ENCODE measurements around the gene COG2. TPM values are rescaled to one million over a fixed set of nuclear protein-coding genes. Genes with fewer than 3 reads are reported as not detected.

Gene COG2
- polyA plus RNA-seq, 4 donors = 16.2 to 35.8 (median 17.2) TPM

DNA sequence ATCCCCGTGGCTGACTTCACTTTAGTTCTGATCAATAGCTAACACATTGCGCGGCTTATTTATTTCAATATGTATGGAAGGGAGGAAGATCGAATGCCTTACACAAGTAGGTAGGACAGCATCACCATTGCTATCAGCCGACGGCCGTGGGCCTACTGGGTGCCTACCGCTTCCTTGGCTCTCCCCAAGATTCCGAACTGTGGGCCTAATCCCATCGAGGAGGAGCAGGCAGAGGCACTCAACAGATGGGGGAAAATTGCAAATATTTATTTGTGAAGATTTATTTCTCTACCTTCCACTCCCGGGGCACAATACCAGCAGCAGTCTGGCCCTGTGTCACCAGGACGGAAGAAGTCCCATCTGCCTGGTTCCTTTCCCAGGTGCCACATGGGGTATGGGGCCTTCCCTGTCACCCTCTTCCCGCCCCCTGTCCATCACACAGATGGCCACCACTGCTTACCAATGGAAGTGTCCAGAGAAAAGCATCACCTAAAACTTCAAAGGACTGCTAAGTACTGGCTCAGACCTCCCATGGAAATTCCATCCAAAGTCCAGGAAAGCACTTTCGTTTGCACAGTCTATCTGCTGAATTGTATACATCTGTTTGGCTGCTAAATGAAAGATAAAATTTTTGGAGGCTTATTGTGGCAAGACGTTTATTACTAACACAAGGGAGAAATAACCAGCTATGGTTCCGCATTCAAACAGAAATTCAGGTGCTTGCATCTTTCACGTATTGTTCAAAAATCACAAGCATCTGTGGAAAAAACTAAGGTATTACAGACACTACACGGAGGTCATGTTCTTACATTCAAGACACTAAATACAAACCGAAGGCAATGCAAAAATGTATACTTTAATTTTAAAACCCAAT lies 59.9 kb downstream of the COG2 start:
- Histone ChIP-seq H3K9me3 (ENCODE audit: control insufficient read depth in 2 of 2, insufficient read depth in 1 of 2, low read depth in 1 of 2, low read length in 1 of 2) (no peaks in the 10 kb centered on the region), H3K4me3 (ENCODE audit: low read depth in 1 of 3, low read length in 3 of 3) (no peak overlapping the region), H3K27me3 (ENCODE audit: control insufficient read depth in 3 of 3, insufficient read depth in 3 of 3, low read length in 3 of 3) (no peaks in the 10 kb centered on the region), H3K27ac (ENCODE audit: low read depth in 1 of 3, low read length in 2 of 3) (peak overlapping the region in 1 of 3 donors; percentile 60), H3K36me3 (ENCODE audit: control insufficient read depth in 3 of 3, insufficient read depth in 2 of 3, low read depth in 1 of 3, low read length in 3 of 3) (peaks cover 0 to 45% (median 0%) of the 10 kb centered on the region in 3 donors), H3K4me1 (ENCODE audit: control insufficient read depth in 3 of 3, insufficient read depth in 2 of 3, low read depth in 1 of 3, low read length in 2 of 3) (peaks cover 0 to 25% (median 0%) of the 10 kb centered on the region in 3 donors)
- peak; percentile 9 to 57 for DNase-seq
- FAIRE-seq = no peak
- WGBS, 3 donors = 76 to 83% (median 78%) methylated on average over 19 of the region's 19 CpGs

DNA sequence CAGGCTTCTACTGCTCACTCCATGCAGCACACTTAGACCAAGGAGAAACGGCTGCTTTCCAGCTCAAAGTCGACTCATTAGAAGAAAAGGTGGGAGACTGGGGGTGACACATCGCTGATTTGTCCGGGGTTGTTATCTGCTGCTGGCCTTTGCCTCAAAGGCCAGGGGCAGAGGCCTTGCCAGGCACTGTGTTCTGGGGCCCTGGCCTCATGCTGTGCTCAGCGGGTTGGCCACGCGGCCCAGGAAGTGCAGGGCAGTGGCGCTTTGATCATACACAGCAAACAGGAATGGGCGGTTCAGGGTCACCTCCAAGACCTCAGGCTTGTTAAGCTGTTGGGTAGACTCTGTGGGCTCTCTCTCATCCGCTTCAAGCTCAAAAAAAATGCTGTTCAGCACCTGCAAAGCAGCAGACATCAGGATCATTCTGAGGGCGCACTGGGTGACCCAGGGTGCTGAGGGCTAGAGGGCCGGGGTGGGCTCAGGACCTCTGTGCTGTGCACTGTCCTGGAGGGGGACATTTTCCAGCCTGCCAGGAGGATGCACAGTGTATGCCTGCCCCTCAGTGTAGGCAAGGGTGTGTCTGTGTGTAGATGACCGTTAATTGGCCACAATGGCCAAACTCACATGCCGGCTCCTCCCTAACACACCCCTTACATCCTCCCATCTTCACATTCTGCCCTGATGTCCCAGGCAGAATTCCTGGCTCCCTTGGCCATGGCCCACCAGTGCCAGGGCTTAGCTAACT lies 60.8 kb downstream of the COG2 start:
- Histone ChIP-seq H3K9me3 (ENCODE audit: control insufficient read depth in 2 of 2, insufficient read depth in 1 of 2, low read depth in 1 of 2, low read length in 1 of 2) (no peaks in the 10 kb centered on the region), H3K4me1 (ENCODE audit: control insufficient read depth in 3 of 3, insufficient read depth in 2 of 3, low read depth in 1 of 3, low read length in 2 of 3) (peaks cover 0 to 35% (median 0%) of the 10 kb centered on the region in 3 donors), H3K27me3 (ENCODE audit: control insufficient read depth in 3 of 3, insufficient read depth in 3 of 3, low read length in 3 of 3) (peaks cover 0 to 2% (median 0%) of the 10 kb centered on the region in 3 donors), H3K36me3 (ENCODE audit: control insufficient read depth in 3 of 3, insufficient read depth in 2 of 3, low read depth in 1 of 3, low read length in 3 of 3) (peaks cover 0 to 55% (median 0%) of the 10 kb centered on the region in 3 donors), H3K4me3 (ENCODE audit: low read depth in 1 of 3, low read length in 3 of 3) (no peak overlapping the region), H3K27ac (ENCODE audit: low read depth in 1 of 3, low read length in 2 of 3) (peak overlapping the region in 1 of 3 donors; percentile 60)
- 67 to 70% (median 68%) methylated on average over 14 of the region's 14 CpGs for WGBS, 3 donors
- FAIRE-seq = no peak
- peak; percentile 38 to 79 for DNase-seq

DNA sequence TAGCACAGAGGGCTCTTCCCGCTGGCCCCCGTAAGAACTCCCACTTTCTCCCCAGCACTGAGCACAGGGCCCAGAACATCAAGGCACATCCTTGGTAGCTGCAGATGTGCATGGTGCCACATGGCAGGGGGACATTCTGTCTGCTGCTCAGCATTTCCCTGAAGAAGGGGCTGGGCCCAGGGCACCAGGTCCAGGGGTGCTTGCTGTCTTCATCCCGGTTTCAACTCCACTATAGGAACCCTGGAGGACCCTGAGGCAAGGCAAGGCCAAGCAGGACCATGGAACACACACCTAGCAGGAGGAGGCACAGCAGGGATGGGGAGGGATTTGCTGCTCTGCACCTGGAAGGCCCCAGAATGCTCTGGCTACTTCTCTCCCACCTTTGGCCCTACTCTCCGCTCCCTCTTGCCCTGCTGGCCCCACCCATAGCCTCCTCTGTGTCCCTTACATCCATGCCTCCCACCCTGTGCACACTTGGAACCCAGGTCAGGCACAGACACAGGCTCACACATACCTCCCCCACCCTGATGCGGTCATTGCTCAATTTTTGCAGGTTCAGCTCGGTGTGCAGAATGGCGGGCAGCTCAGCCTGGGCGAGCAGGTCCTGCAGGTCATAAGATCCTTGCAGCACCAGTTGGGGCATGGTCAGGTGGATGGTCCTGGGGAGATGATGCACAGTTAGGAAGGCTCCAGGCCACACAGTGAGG lies 61.6 kb downstream of the COG2 start:
- peak overlapping the region in 1 of 3 donors; percentile 60 for H3K27ac ChIP-seq (ENCODE audit: low read depth in 1 of 3, low read length in 2 of 3)
- no peaks in the 10 kb centered on the region for H3K9me3 ChIP-seq (ENCODE audit: control insufficient read depth in 2 of 2, insufficient read depth in 1 of 2, low read depth in 1 of 2, low read length in 1 of 2)

GRCh38 chr1:230704830-230705229 lies 62.5 kb downstream of the COG2 start:
- WGBS, 3 donors = 90 to 93% (median 90%) methylated on average over 7 of the region's 7 CpGs
- no peak for DNase-seq
- FAIRE-seq = no peak

More for the DNA sequence above, 61.6 kb downstream of the COG2 start:
- FAIRE-seq (no peak), DNase-seq (no peak)
- peaks cover 0 to 2% (median 0%) of the 10 kb centered on the region in 3 donors for H3K27me3 ChIP-seq (ENCODE audit: control insufficient read depth in 3 of 3, insufficient read depth in 3 of 3, low read length in 3 of 3)
- H3K4me1 ChIP-seq (ENCODE audit: control insufficient read depth in 3 of 3, insufficient read depth in 2 of 3, low read depth in 1 of 3, low read length in 2 of 3) = peaks cover 0 to 40% (median 0%) of the 10 kb centered on the region in 3 donors
- WGBS, 3 donors = 94 to 95% (median 94%) methylated on average over 8 of the region's 8 CpGs
- no peak overlapping the region for H3K4me3 ChIP-seq (ENCODE audit: low read depth in 1 of 3, low read length in 3 of 3)
- H3K36me3 ChIP-seq (ENCODE audit: control insufficient read depth in 3 of 3, insufficient read depth in 2 of 3, low read depth in 1 of 3, low read length in 3 of 3) = peaks cover 0 to 59% (median 0%) of the 10 kb centered on the region in 3 donors

GRCh38 chr1:230705289-230706019 lies 63.2 kb downstream of the COG2 start:
- no peak for FAIRE-seq
- WGBS, 3 donors = 73 to 87% (median 77%) methylated on average over 18 of the region's 18 CpGs
- Histone ChIP-seq H3K27me3 (ENCODE audit: control insufficient read depth in 3 of 3, insufficient read depth in 3 of 3, low read length in 3 of 3) (peaks cover 0 to 2% (median 0%) of the 10 kb centered on the region in 3 donors), H3K4me3 (ENCODE audit: low read depth in 1 of 3, low read length in 3 of 3) (no peak overlapping the region), H3K27ac (ENCODE audit: low read depth in 1 of 3, low read length in 2 of 3) (no peak overlapping the region), H3K36me3 (ENCODE audit: control insufficient read depth in 3 of 3, insufficient read depth in 2 of 3, low read depth in 1 of 3, low read length in 3 of 3) (peaks cover 0 to 75% (median 0%) of the 10 kb centered on the region in 3 donors), H3K9me3 (ENCODE audit: control insufficient read depth in 2 of 2, insufficient read depth in 1 of 2, low read depth in 1 of 2, low read length in 1 of 2) (no peaks in the 10 kb centered on the region), H3K4me1 (ENCODE audit: control insufficient read depth in 3 of 3, insufficient read depth in 2 of 3, low read depth in 1 of 3, low read length in 2 of 3) (peaks cover 0 to 50% (median 0%) of the 10 kb centered on the region in 3 donors)
- DNase-seq = peak in 1 of 2 donors; percentile 35

More at GRCh38 chr1:230704830-230705229, 62.5 kb downstream of the COG2 start:
- Histone ChIP-seq H3K36me3 (ENCODE audit: control insufficient read depth in 3 of 3, insufficient read depth in 2 of 3, low read depth in 1 of 3, low read length in 3 of 3) (peaks cover 0 to 69% (median 0%) of the 10 kb centered on the region in 3 donors), H3K9me3 (ENCODE audit: control insufficient read depth in 2 of 2, insufficient read depth in 1 of 2, low read depth in 1 of 2, low read length in 1 of 2) (no peaks in the 10 kb centered on the region), H3K4me1 (ENCODE audit: control insufficient read depth in 3 of 3, insufficient read depth in 2 of 3, low read depth in 1 of 3, low read length in 2 of 3) (peaks cover 0 to 49% (median 0%) of the 10 kb centered on the region in 3 donors), H3K27ac (ENCODE audit: low read depth in 1 of 3, low read length in 2 of 3) (no peak overlapping the region), H3K4me3 (ENCODE audit: low read depth in 1 of 3, low read length in 3 of 3) (no peak overlapping the region), H3K27me3 (ENCODE audit: control insufficient read depth in 3 of 3, insufficient read depth in 3 of 3, low read length in 3 of 3) (peaks cover 0 to 2% (median 0%) of the 10 kb centered on the region in 3 donors)

GRCh38 chr1:230706020-230706699 lies 63.9 kb downstream of the COG2 start:
- Histone ChIP-seq H3K9me3 (ENCODE audit: control insufficient read depth in 2 of 2, insufficient read depth in 1 of 2, low read depth in 1 of 2, low read length in 1 of 2) (no peaks in the 10 kb centered on the region), H3K4me1 (ENCODE audit: control insufficient read depth in 3 of 3, insufficient read depth in 2 of 3, low read depth in 1 of 3, low read length in 2 of 3) (peaks cover 0 to 50% (median 0%) of the 10 kb centered on the region in 3 donors), H3K36me3 (ENCODE audit: control insufficient read depth in 3 of 3, insufficient read depth in 2 of 3, low read depth in 1 of 3, low read length in 3 of 3) (peaks cover 0 to 76% (median 0%) of the 10 kb centered on the region in 3 donors), H3K4me3 (ENCODE audit: low read depth in 1 of 3, low read length in 3 of 3) (no peak overlapping the region), H3K27ac (ENCODE audit: low read depth in 1 of 3, low read length in 2 of 3) (no peak overlapping the region), H3K27me3 (ENCODE audit: control insufficient read depth in 3 of 3, insufficient read depth in 3 of 3, low read length in 3 of 3) (peaks cover 0 to 2% (median 0%) of the 10 kb centered on the region in 3 donors)
- no peak for DNase-seq
- no peak for FAIRE-seq
- WGBS, 3 donors = 87 to 89% (median 89%) methylated on average over 9 of the region's 9 CpGs
